Endodermal cell (in vitro differentiated cells): ENCODE results near the gene ATAD2B. TPM values are rescaled to one million over a fixed set of nuclear protein-coding genes. Genes with fewer than 3 reads are reported as not detected.

Experiments used
- DNase-seq: peaks from one replicate; pipeline ENCODE4 v3.0.0-alpha.2; 2017
- H3K27ac ChIP-seq: 2 replicates; pipeline ENCODE4 v1.5.1; 2013; ENCODE audit warnings: mild to moderate bottlenecking, low read depth, low read length, moderate library complexity
- H3K27me3 ChIP-seq: 2 replicates; pipeline ENCODE4 v1.6.1; 2013; ENCODE audit warnings: mild to moderate bottlenecking, low read length, moderate library complexity; ENCODE audit not compliant: insufficient read depth, control insufficient read depth, poor library complexity, severe bottlenecking
- H3K36me3 ChIP-seq: 2 replicates; pipeline ENCODE4 v1.7.0; 2013; ENCODE audit warnings: mild to moderate bottlenecking, low read length, moderate library complexity; ENCODE audit not compliant: control insufficient read depth, insufficient read depth
- H3K4me1 ChIP-seq: one replicate; pipeline ENCODE4 v1.7.0; 2013; ENCODE audit warnings: low read length; ENCODE audit not compliant: control insufficient read depth, insufficient read depth
- H3K4me3 ChIP-seq: 2 replicates; pipeline ENCODE4 v1.5.1; 2013; ENCODE audit warnings: mild to moderate bottlenecking, low read length, moderate library complexity
- H3K9ac ChIP-seq: 2 replicates; pipeline ENCODE4 v1.6.1; 2013; ENCODE audit warnings: mild to moderate bottlenecking, low read length, moderate library complexity; ENCODE audit not compliant: poor library complexity, severe bottlenecking; ENCODE audit errors: extremely low read depth
- H3K9me3 ChIP-seq: 2 replicates; pipeline ENCODE4 v1.6.1; 2013; ENCODE audit warnings: mild to moderate bottlenecking, low read length, moderate library complexity; ENCODE audit not compliant: control insufficient read depth
- H3K27ac Mint-ChIP-seq: 2 replicates; pipeline ENCODE4 v1.8.0; 2020; ENCODE audit warnings: mixed read lengths
- H3K27me3 Mint-ChIP-seq: 2 replicates; pipeline ENCODE4 v1.8.0; 2021; ENCODE audit warnings: mild to moderate bottlenecking, mixed read lengths; ENCODE audit not compliant: insufficient read depth
- H3K36me3 Mint-ChIP-seq: 2 replicates; pipeline ENCODE4 v1.8.0; 2020; ENCODE audit warnings: low read depth, mixed read lengths
- H3K4me1 Mint-ChIP-seq: 2 replicates; pipeline ENCODE4 v1.8.0; 2020; ENCODE audit warnings: mixed read lengths
- H3K4me3 Mint-ChIP-seq: 2 replicates; pipeline ENCODE4 v1.8.0; 2020; ENCODE audit warnings: mild to moderate bottlenecking, moderate library complexity, mixed read lengths
- H3K9me3 Mint-ChIP-seq: 2 replicates; pipeline ENCODE4 v1.8.0; 2020; ENCODE audit warnings: mild to moderate bottlenecking, mixed read lengths
- CTCF ChIP-seq: fragments of 200-600 bp; sonication (generic); conservative IDR thresholded peaks from 2 replicates; pipeline ENCODE4 v1.5.0; 2021; ENCODE audit warnings: antibody characterized with exemption, mild to moderate bottlenecking
- WGBS, 2 experiments: methylation state at CpG; one replicate each; pipeline versions ENCODE4 v1.1.5 to v1.1.7; 2013; ENCODE audit warnings: missing lambda C conversion rate in 2 of 2, mixed read lengths in 1 of 2; ENCODE audit not compliant: insufficient coverage in 1 of 2, insufficient read length in 1 of 2; 5-methylcytosine and 5-hydroxymethylcytosine counted together
- total RNA-seq, 2 donors: library from RNA; stranded (reverse); fragmentation: NEBNext Ultra II Directional in 1 of 2; extraction: Animal tissue kit (Norgen Biotek cat#: 25700) in 1 of 2; gene quantifications; 2 replicates in 1 of 2; 3 replicates in 1 of 2; pipeline ENCODE4 v1.2.1, GENCODE V29; 2021

Gene ATAD2B
- total RNA-seq, 2 donors from 2014 or later, result 18.6 to 20.7 TPM

- H3K4me1 ChIP-seq, result no peaks in the 10 kb centered on the region
- peaks cover 28% of the 10 kb centered on the region for H3K36me3 ChIP-seq
- H3K27ac ChIP-seq, result no peak overlapping the region
- no peaks in the 10 kb centered on the region for H3K27me3 ChIP-seq
- Mint-ChIP-seq H3K27ac (no peak overlapping the region), H3K4me3 (no peak overlapping the region), H3K4me1 (no peaks in the 10 kb centered on the region), H3K36me3 (peaks cover 38% of the 10 kb centered on the region), H3K9me3 (peaks cover 1% of the 10 kb centered on the region), H3K27me3 (no peaks in the 10 kb centered on the region)
- no peak for TF ChIP-seq CTCF
- 89 to 92% methylated on average over 2 of the region's 2 CpGs for WGBS, 2 experiments
- no peak for DNase-seq
- H3K9me3 ChIP-seq, result no peaks in the 10 kb centered on the region
- no peak overlapping the region for H3K4me3 ChIP-seq
- no peak overlapping the region for H3K9ac ChIP-seq
Observed at GRCh38 chr2:23859983-23860382, 66.9 kb downstream of the ATAD2B start.

GRCh38 chr2:23859234-23859633 lies 67.7 kb downstream of the ATAD2B start:
- DNase-seq, result no peak
- no peaks in the 10 kb centered on the region for H3K4me1 Mint-ChIP-seq
- TF ChIP-seq CTCF, result no peak
- peaks cover 43% of the 10 kb centered on the region for H3K36me3 Mint-ChIP-seq
- H3K4me3 Mint-ChIP-seq, result no peak overlapping the region
- H3K9me3 Mint-ChIP-seq, result peaks cover 1% of the 10 kb centered on the region
- Histone ChIP-seq H3K36me3 (peaks cover 26% of the 10 kb centered on the region), H3K4me3 (no peak overlapping the region), H3K4me1 (no peaks in the 10 kb centered on the region), H3K9ac (no peak overlapping the region), H3K27me3 (no peaks in the 10 kb centered on the region), H3K9me3 (no peaks in the 10 kb centered on the region), H3K27ac (no peak overlapping the region)
- 96% methylated on average over 2 of the region's 2 CpGs; no CpG with 5 or more reads in 1 of the 2 experiments for WGBS, 2 experiments
- no peak overlapping the region for H3K27ac Mint-ChIP-seq
- H3K27me3 Mint-ChIP-seq, result no peaks in the 10 kb centered on the region

DNA sequence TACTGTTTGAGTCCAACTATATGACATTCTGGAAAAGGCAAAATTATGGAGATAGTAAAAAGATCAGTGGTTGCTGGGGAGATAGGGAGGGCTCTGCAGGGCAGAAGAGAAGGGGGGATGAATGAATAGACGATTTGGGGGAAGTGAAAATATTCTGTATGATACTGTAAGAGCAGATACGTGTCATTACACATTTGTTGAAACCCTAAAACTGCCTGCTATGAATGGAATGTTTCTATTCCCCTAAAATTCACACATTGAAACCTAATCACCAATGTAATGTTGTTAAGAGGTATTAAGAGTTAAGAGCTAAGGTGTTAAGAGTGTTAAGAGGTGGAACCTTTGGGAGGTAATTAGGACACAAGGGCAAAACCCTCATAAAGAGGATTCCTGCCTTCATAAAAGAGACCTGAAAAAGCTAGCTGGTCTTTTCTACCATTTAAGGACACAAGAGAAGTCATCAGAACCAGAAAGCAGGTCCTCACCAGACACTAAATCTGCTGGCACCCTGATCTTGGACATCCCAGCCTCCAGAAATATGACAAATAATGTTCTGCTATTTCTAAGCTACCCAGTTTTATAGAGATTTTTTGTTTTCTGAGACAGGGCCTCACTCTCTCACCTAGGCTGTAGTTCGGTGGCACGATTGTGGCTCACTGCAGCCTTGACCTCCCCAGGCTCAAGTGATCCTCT lies 76.2 kb downstream of the ATAD2B start:
- Histone ChIP-seq H3K9ac (no peak overlapping the region), H3K36me3 (peaks cover 5% of the 10 kb centered on the region), H3K27me3 (no peaks in the 10 kb centered on the region), H3K4me1 (peaks cover 8% of the 10 kb centered on the region), H3K27ac (no peak overlapping the region), H3K9me3 (no peaks in the 10 kb centered on the region), H3K4me3 (peak overlapping the region; percentile 57)
- no peak for DNase-seq
- Mint-ChIP-seq H3K27me3 (peaks cover 6% of the 10 kb centered on the region), H3K4me1 (peaks cover 21% of the 10 kb centered on the region), H3K9me3 (peaks cover 1% of the 10 kb centered on the region), H3K36me3 (peaks cover 18% of the 10 kb centered on the region), H3K27ac (no peak overlapping the region), H3K4me3 (no peak overlapping the region)
- TF ChIP-seq CTCF, result no peak
- WGBS, 2 experiments, result 73 to 79% methylated on average over 2 to 4 of the region's 4 CpGs
